Endothelial cell of umbilical vein (primary cell): ENCODE data around the gene IFT57. TPM values are rescaled to one million over a fixed set of nuclear protein-coding genes. Genes with fewer than 3 reads are reported as not detected.

Experiments
- BruUV-seq: library from RNA; stranded (reverse); fragments of 400-500 nt; replicated peaks from 2 replicates; lab custom pipeline; 2021; lab: Mats Ljungman, UMichigan
- CTCF ChIA-PET: fragments of 300-600, 350-600 bp; sonication (Branson Sonifier 250); formaldehyde crosslinking; loops from one replicate; lab custom pipeline; 2021; ENCODE audit warnings: antibody characterized with exemption, inconsistent platforms; lab: Charles Lee
- POLR2A ChIA-PET: fragments of 300-600, 350-600 bp; sonication (Branson Sonifier 250); formaldehyde crosslinking; loops from one replicate; lab custom pipeline; 2021; ENCODE audit warnings: antibody characterized with exemption, inconsistent platforms; lab: Charles Lee
- DNase-seq: peaks from one replicate; pipeline ENCODE4 v3.0.0-alpha.2; 2011; ENCODE audit warnings: low read depth, low spot score
- FAIRE-seq: peaks from 2 replicates; lab custom pipeline; 2011; peaks lifted over from hg19 to GRCh38; lab: Jason Lieb, UNC
- H2AFZ ChIP-seq: 2 replicates; pipeline ENCODE4 v1.6.0; 2012; ENCODE audit warnings: low read depth, low read length, control low read depth, inconsistent platforms
- H3K27ac ChIP-seq: 2 replicates; pipeline ENCODE4 v1.5.1; 2011; ENCODE audit warnings: low read depth, mild to moderate bottlenecking, control low read depth, low read length, moderate library complexity; ENCODE audit not compliant: insufficient read depth
- H3K27me3 ChIP-seq, 2 experiments: 2 replicates each; pipeline versions ENCODE4 v1.6.0 to v1.6.1; 2011; ENCODE audit warnings: low read length in 2 of 2, mixed read lengths in 1 of 2; ENCODE audit not compliant: control insufficient read depth in 2 of 2, insufficient read depth in 2 of 2
- H3K36me3 ChIP-seq, 2 experiments: 2 replicates in 1 of 2; 3 replicates in 1 of 2; pipeline ENCODE4 v1.5.1; 2011; ENCODE audit warnings: low read length in 2 of 2, mild to moderate bottlenecking in 1 of 2, moderate library complexity in 1 of 2; ENCODE audit not compliant: control insufficient read depth in 2 of 2, insufficient read depth in 2 of 2; ENCODE audit errors: extremely low read depth in 1 of 2
- H3K4me1 ChIP-seq: 3 replicates; pipeline ENCODE4 v1.5.1; 2011; ENCODE audit warnings: mild to moderate bottlenecking, low read length; ENCODE audit not compliant: control insufficient read depth, insufficient read depth; ENCODE audit errors: extremely low read depth
- H3K4me2 ChIP-seq: 2 replicates; pipeline ENCODE4 v1.6.1; 2011; ENCODE audit warnings: low read length, control low read depth, mixed read lengths; ENCODE audit not compliant: insufficient read depth
- H3K4me3 ChIP-seq, 3 experiments: fragments of 200-600 bp in 1 of 3; sonication (generic), shearing (Covaris generic) in 1 of 3; replicated peaks in 1 of 3; 2 replicates each; pipeline ENCODE4 v1.5.1; 2011 to 2016; ENCODE audit warnings: control low read depth in 3 of 3, low read length in 3 of 3, mild to moderate bottlenecking in 2 of 3, inconsistent platforms in 1 of 3, low read depth in 1 of 3, moderate library complexity in 1 of 3; ENCODE audit not compliant: insufficient read depth in 1 of 3
- H3K79me2 ChIP-seq: 2 replicates; pipeline ENCODE4 v1.6.0; 2012; ENCODE audit warnings: low read length, inconsistent platforms; ENCODE audit not compliant: control insufficient read depth, insufficient read depth
- H3K9ac ChIP-seq: replicated peaks from 2 replicates; pipeline ENCODE3; 2011; ENCODE audit warnings: low read length, control low read depth; ENCODE audit not compliant: insufficient read depth; ENCODE audit errors: extremely low read depth
- H3K9me1 ChIP-seq: replicated peaks from 3 replicates; pipeline ENCODE4 v1.6.0; 2011; ENCODE audit warnings: mild to moderate bottlenecking, low read length; ENCODE audit not compliant: control insufficient read depth, insufficient read depth; ENCODE audit errors: extremely low read depth
- H3K9me3 ChIP-seq: replicated peaks from 2 replicates; pipeline ENCODE4 v1.5.1; 2012; ENCODE audit warnings: low read length, inconsistent platforms; ENCODE audit not compliant: control insufficient read depth, insufficient read depth
- H4K20me1 ChIP-seq: replicated peaks from 2 replicates; pipeline ENCODE3; 2011; ENCODE audit warnings: mild to moderate bottlenecking, low read length; ENCODE audit not compliant: control insufficient read depth, insufficient read depth; ENCODE audit errors: extremely low read depth
- CTCF ChIP-seq, 2 donors: IDR thresholded peaks; 1 replicate in 1 of 2; 2 replicates in 1 of 2; pipeline ENCODE4 v1.5.1; 2011; ENCODE audit warnings: low read length in 2 of 2, mild to moderate bottlenecking in 2 of 2, moderate library complexity in 2 of 2, control low read depth in 1 of 2, inconsistent platforms in 1 of 2, low read depth in 1 of 2; ENCODE audit not compliant: insufficient read depth in 1 of 2; ENCODE audit errors: extremely low read depth in 1 of 2
- EZH2 ChIP-seq: IDR thresholded peaks from 2 replicates; pipeline ENCODE4 v1.6.1; 2012; ENCODE audit warnings: borderline replicate concordance, low read depth, mild to moderate bottlenecking, moderate library complexity, low read length, inconsistent platforms; ENCODE audit not compliant: severe bottlenecking
- FOS ChIP-seq: IDR thresholded peaks from 2 replicates; pipeline ENCODE4 v1.6.1; 2011; ENCODE audit warnings: mild to moderate bottlenecking, low read length, moderate library complexity, borderline replicate concordance; ENCODE audit not compliant: insufficient read depth
- GATA2 ChIP-seq: IDR thresholded peaks from 2 replicates; pipeline ENCODE4 v1.7.0; 2011; ENCODE audit warnings: low read depth, mild to moderate bottlenecking, moderate library complexity, mixed read lengths, low read length; ENCODE audit not compliant: insufficient read length, insufficient read depth
- JUN ChIP-seq: IDR thresholded peaks from 2 replicates; pipeline ENCODE4 v1.6.1; 2011; ENCODE audit warnings: borderline replicate concordance, low read depth; ENCODE audit not compliant: insufficient read length, insufficient read depth
- MYC ChIP-seq: IDR thresholded peaks from one replicate; pipeline ENCODE4 v1.6.1; 2011; ENCODE audit warnings: mild to moderate bottlenecking, low read depth, low read length
- POLR2A ChIP-seq: IDR thresholded peaks from 2 replicates; pipeline ENCODE4 v1.6.1; 2012; ENCODE audit warnings: low read depth, mild to moderate bottlenecking, control low read depth, low read length
- POLR2AphosphoS5 ChIP-seq: IDR thresholded peaks from 2 replicates; pipeline ENCODE4 v1.6.1; 2012; ENCODE audit warnings: low read depth, mild to moderate bottlenecking, control low read depth, low read length, moderate library complexity; ENCODE audit not compliant: insufficient read depth
- dilution Hi-C: fragments of 300-500 bp; cut with MboI; formaldehyde crosslinking; loops from one replicate; pipeline ENCODE4 v1.15.0; 2019; ENCODE audit warnings: low sequenced_read_pairs; ENCODE audit not compliant: extremely low pct_ligation_motif_present
- intact Hi-C: fragments of 100-400 bp; cut with micrococcal nuclease; formaldehyde crosslinking; loops from one replicate; pipeline ENCODE4 v1.10.0; 2022
- polyA plus RNA-seq, 4 experiments: library from polyadenylated mRNA; depleted of rRNA in 3 of 4; stranded (reverse) in 3 of 4; unstranded in 1 of 4; fragments of >200 nt; gene quantifications; 2 replicates each; pipeline versions ENCODE4 v1.2.1 to v1.2.3, GENCODE V29; 2011 to 2012; ENCODE audit warnings: missing spikeins in 1 of 4
- total RNA-seq: library from RNA; stranded (reverse); gene quantifications from 2 replicates; pipeline ENCODE4 v1.2.3, GENCODE V29; 2021
- TF ChIP-seq, protein P1 (sequence below): IDR thresholded peaks from 2 replicates; pipeline ENCODE4 v1.6.1; 2011; ENCODE audit not compliant: insufficient read depth, insufficient read length

The IFT57 gene
- total and polyA plus RNA-seq, 2 donors (not counting 3 experiments of a cell fraction or from before 2014, with no cell fraction given): 15.2 to 25.1 TPM

- FAIRE-seq (no peak), DNase-seq (no peak)
- Histone ChIP-seq H3K27ac (no peak overlapping the region), H3K4me1 (no peaks in the 10 kb centered on the region), H4K20me1 (no peaks in the 10 kb centered on the region), H3K4me2 (no peak overlapping the region), H3K27me3 (no peaks in the 10 kb centered on the region), H3K36me3 (peaks cover 0 to 2% of the 10 kb centered on the region in 2 experiments), H3K4me3 (no peak overlapping the region), H3K9me1 (no peaks in the 10 kb centered on the region), H3K9me3 (no peaks in the 10 kb centered on the region), H3K9ac (no peak overlapping the region), H2AFZ (no peak overlapping the region), H3K79me2 (no peaks in the 10 kb centered on the region)
- BruUV-seq: no TSS peak
- dilution Hi-C loops: no loop called here
- ChIA-PET CTCF (no interaction called here), POLR2A (no interaction called here)
- intact Hi-C loops: no loop called here
- TF ChIP-seq MYC (no peak), POLR2A (no peak), CTCF (IDR thresholded peaks at IDR 0.05; ENCODE audit: extremely low read depth in 1 of 2, insufficient read depth in 1 of 2, low read depth in 1 of 2, low read length in 2 of 2) (no peak), JUN (no peak), FOS (no peak), POLR2AphosphoS5 (no peak), GATA2 (no peak), EZH2 (no peak)
- TF ChIP-seq, protein P1, sequence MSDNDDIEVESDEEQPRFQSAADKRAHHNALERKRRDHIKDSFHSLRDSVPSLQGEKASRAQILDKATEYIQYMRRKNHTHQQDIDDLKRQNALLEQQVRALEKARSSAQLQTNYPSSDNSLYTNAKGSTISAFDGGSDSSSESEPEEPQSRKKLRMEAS: no peak
Measured at GRCh38 chr3:108209579-108209978, 12.6 kb downstream of the IFT57 start.
